ENCODE measurements around the gene HAUS3. TPM values are rescaled to one million over a fixed set of nuclear protein-coding genes. Genes with fewer than 3 reads are reported as not detected.
"Not testable (repeated sequence)": the region's sequence is repeated elsewhere in the genome, so short reads cannot be mapped to it uniquely, and the experiment has no call there.

HAUS3 gene
- polyA plus RNA-seq, 1 donor = 25.9 TPM

GRCh38 chr4:2275546-2276251 is 33.8 kb upstream of the HAUS3 start:
- no peak for DNase-seq

GRCh38 chr4:2275044-2275397 is 33.1 kb upstream of the HAUS3 start:
- not testable (repeated sequence) for DNase-seq

GRCh38 chr4:2274320-2275043 is 32.6 kb upstream of the HAUS3 start:
- DNase-seq = no peak

- no peak for DNase-seq
These were observed 31.9 kb upstream of the HAUS3 start for GRCh38 chr4:2273657-2274319.

GRCh38 chr4:2273221-2273620 is 31.3 kb upstream of the HAUS3 start:
- no peak for DNase-seq

GRCh38 chr4:2272828-2273120 is 30.9 kb upstream of the HAUS3 start:
- DNase-seq = no peak

- DNase-seq = no peak
These were observed 30.3 kb upstream of the HAUS3 start for GRCh38 chr4:2272026-2272827.

GRCh38 chr4:2271279-2272025 is 29.5 kb upstream of the HAUS3 start:
- no peak for DNase-seq

- no peak for DNase-seq
These were observed 28.6 kb upstream of the HAUS3 start for GRCh38 chr4:2270341-2271165.

- DNase-seq = no peak
These were observed 27.8 kb upstream of the HAUS3 start for GRCh38 chr4:2269618-2270163.

GRCh38 chr4:2269206-2269531 is 27.2 kb upstream of the HAUS3 start:
- DNase-seq = no peak

GRCh38 chr4:2268357-2269205 is 26.7 kb upstream of the HAUS3 start:
- no peak for DNase-seq

- DNase-seq = no peak
These were observed 25.9 kb upstream of the HAUS3 start for GRCh38 chr4:2267841-2268240.

- no peak for DNase-seq
These were observed 25.4 kb upstream of the HAUS3 start for GRCh38 chr4:2267320-2267811.

- DNase-seq = no peak
These were observed 24.9 kb upstream of the HAUS3 start for GRCh38 chr4:2266821-2267220.

GRCh38 chr4:2266181-2266580 is 24.3 kb upstream of the HAUS3 start:
- no peak for DNase-seq

GRCh38 chr4:2265113-2266110 is 23.5 kb upstream of the HAUS3 start:
- DNase-seq = no peak

- DNase-seq = no peak
These were observed 22.6 kb upstream of the HAUS3 start for GRCh38 chr4:2264481-2265041.
